Aorta (tissue), 5 donors: ENCODE results near the gene CCDC142. TPM values are rescaled to one million over a fixed set of nuclear protein-coding genes. Genes with fewer than 3 reads are reported as not detected.

Experiments
- ATAC-seq: fragments of 200-7000 bp; cut with Tn5 transposase; one replicate; pipeline ENCODE4 v1.9.1; 2022; ENCODE audit warnings: moderate library complexity; ENCODE audit not compliant: low FRiP score
- DNase-seq, 2 donors: peaks; one replicate each; pipeline ENCODE4 v3.0.0-alpha.2; 2020
- H3K27ac ChIP-seq, 2 donors: one replicate each; pipeline ENCODE4 v1.5.1; 2013; ENCODE audit warnings: low read length in 2 of 2, mild to moderate bottlenecking in 2 of 2, moderate library complexity in 2 of 2, control low read depth in 1 of 2, inconsistent platforms in 1 of 2, low read depth in 1 of 2
- H3K27me3 ChIP-seq, 2 donors: one replicate each; pipeline ENCODE4 v1.6.1; 2013; ENCODE audit warnings: control low read depth in 1 of 2, low read length in 1 of 2, mild to moderate bottlenecking in 1 of 2, moderate library complexity in 1 of 2; ENCODE audit not compliant: insufficient read depth in 2 of 2, control insufficient read depth in 1 of 2
- H3K36me3 ChIP-seq, 2 donors: one replicate each; pipeline ENCODE4 v1.6.1; 2013; ENCODE audit warnings: control low read depth in 1 of 2, low read length in 1 of 2, mild to moderate bottlenecking in 1 of 2; ENCODE audit not compliant: insufficient read depth in 2 of 2, control insufficient read depth in 1 of 2
- H3K4me1 ChIP-seq, 2 donors: one replicate each; pipeline ENCODE4 v1.6.1; 2013; ENCODE audit warnings: low read length in 2 of 2, control low read depth in 1 of 2, mild to moderate bottlenecking in 1 of 2, moderate library complexity in 1 of 2; ENCODE audit not compliant: insufficient read depth in 2 of 2, control insufficient read depth in 1 of 2
- H3K4me3 ChIP-seq, 2 donors: one replicate each; pipeline ENCODE4 v1.5.1; 2013; ENCODE audit warnings: low read length in 2 of 2, control low read depth in 1 of 2, mild to moderate bottlenecking in 1 of 2
- H3K9me3 ChIP-seq: one replicate; pipeline ENCODE4 v1.6.1; 2013; ENCODE audit warnings: mild to moderate bottlenecking, low read length; ENCODE audit not compliant: control insufficient read depth
- WGBS, 2 donors: extraction: QIAGEN DNeasy Blood & Tissue Kit; methylation state at CpG; one replicate each; pipeline ENCODE4 v1.1.7; 2013; 5-methylcytosine and 5-hydroxymethylcytosine counted together
- intact Hi-C, 2 donors: fragments of 100-400 bp; cut with DNase I; formaldehyde crosslinking; loops; one replicate each; pipeline versions ENCODE4 v1.14.2 to v1.15.0; 2022
- polyA plus RNA-seq, 2 donors: library from polyadenylated mRNA; stranded (reverse); fragments of 200-250 nt; gene quantifications; one replicate each; pipeline ENCODE4 v1.2.3, GENCODE V29; 2013
- total RNA-seq, 2 donors: library from RNA; stranded (reverse); fragmentation: NEBNext Ultra II Directional; extraction: Animal tissue kit (Norgen Biotek cat#: 25700); gene quantifications; one replicate each; pipeline ENCODE4 v1.2.1, GENCODE V29; 2021
- donor health status: healthy with polysubstance abuse.
- donor health status: Bipolar disorder and iron deficiency.
- donor health status: DM: no; HTN: no; CAD: no.
- donor health status: DM: no; HTN: no; CAD: no.
- donor health status: DM: yes; HTN: yes; CAD: no.

CCDC142 gene
- total and polyA plus RNA-seq, 4 donors, result 3.4 to 26.0 (median 12.7) TPM

GRCh38 chr2:74441170-74441689 lies 41.6 kb downstream of the CCDC142 start:
- no peaks in the 10 kb centered on the region for H3K4me1 ChIP-seq
- H3K27ac ChIP-seq, result no peak overlapping the region
- WGBS, 2 donors, result 27 to 31% methylated on average over 33 of the region's 33 CpGs
- peak overlapping the region in 1 of 2 donors; percentile 41 for H3K4me3 ChIP-seq
- ATAC-seq, result peak; percentile 24
- H3K9me3 ChIP-seq, result no peaks in the 10 kb centered on the region
- intact Hi-C loops, result no loop called here
- no peaks in the 10 kb centered on the region for H3K27me3 ChIP-seq
- no peaks in the 10 kb centered on the region for H3K36me3 ChIP-seq
- no peak for DNase-seq

GRCh38 chr2:74440378-74441169 lies 42.2 kb downstream of the CCDC142 start:
- intact Hi-C loops, result no loop called here
- Histone ChIP-seq H3K9me3 (no peaks in the 10 kb centered on the region), H3K4me1 (no peaks in the 10 kb centered on the region), H3K27me3 (no peaks in the 10 kb centered on the region), H3K36me3 (no peaks in the 10 kb centered on the region), H3K27ac (peak overlapping the region in 1 of 2 donors; percentile 41), H3K4me3 (peak overlapping the region; percentile 8 to 41)
- WGBS, 2 donors, result 12 to 16% methylated on average over 38 to 45 of the region's 45 CpGs
- ATAC-seq (peak; percentile 95), DNase-seq (peak; percentile 92 to 95)

DNA sequence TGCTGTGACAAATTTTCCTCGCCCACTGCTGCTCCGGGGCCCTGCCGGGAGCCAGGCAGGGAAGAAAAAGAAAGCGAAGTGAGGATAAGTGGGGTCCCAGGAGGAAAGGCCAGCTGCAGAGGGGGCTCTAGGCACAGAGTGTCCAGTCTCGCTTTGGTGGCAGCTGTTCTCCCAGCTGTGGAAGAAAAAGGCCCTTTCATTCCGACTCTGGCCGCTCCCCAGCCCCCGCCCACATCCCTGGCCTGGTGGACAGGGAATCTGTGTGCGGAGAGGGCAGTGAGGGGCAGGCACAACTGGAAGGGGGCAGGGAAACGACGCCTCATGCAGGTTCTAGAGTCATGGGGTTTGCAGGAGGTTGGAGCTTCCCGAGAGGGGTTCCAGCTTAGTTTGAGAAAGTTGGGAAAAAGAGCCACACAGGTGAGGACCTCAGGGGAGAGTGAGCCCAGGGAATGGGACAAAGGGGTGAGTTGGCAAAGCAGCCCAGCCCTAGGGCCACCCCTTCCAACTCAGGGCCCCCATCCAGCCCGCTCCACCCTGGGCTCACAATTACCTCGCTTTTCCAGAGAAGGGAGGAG lies 42.9 kb downstream of the CCDC142 start:
- H3K36me3 ChIP-seq, result no peaks in the 10 kb centered on the region
- intact Hi-C loops, result no loop called here
- DNase-seq (peak; percentile 85 to 88), ATAC-seq (peak; percentile 65)
- no peaks in the 10 kb centered on the region for H3K27me3 ChIP-seq
- no peaks in the 10 kb centered on the region for H3K9me3 ChIP-seq
- WGBS, 2 donors, result 4% methylated on average over 13 to 14 of the region's 14 CpGs
- peak overlapping the region; percentile 8 to 41 for H3K4me3 ChIP-seq
- H3K4me1 ChIP-seq, result no peaks in the 10 kb centered on the region
- peak overlapping the region in 1 of 2 donors; percentile 20 for H3K27ac ChIP-seq

GRCh38 chr2:74439373-74439772 lies 43.4 kb downstream of the CCDC142 start:
- H3K27me3 ChIP-seq, result no peaks in the 10 kb centered on the region
- peak overlapping the region in 1 of 2 donors; percentile 41 for H3K4me3 ChIP-seq
- H3K4me1 ChIP-seq, result no peaks in the 10 kb centered on the region
- 21 to 25% methylated on average over 3 of the region's 3 CpGs for WGBS, 2 donors
- DNase-seq (peak in 1 of 2 donors; percentile 36), ATAC-seq (no peak)
- H3K36me3 ChIP-seq, result no peaks in the 10 kb centered on the region
- no peak overlapping the region for H3K27ac ChIP-seq
- H3K9me3 ChIP-seq, result no peaks in the 10 kb centered on the region
- intact Hi-C loops, result no loop called here

DNA sequence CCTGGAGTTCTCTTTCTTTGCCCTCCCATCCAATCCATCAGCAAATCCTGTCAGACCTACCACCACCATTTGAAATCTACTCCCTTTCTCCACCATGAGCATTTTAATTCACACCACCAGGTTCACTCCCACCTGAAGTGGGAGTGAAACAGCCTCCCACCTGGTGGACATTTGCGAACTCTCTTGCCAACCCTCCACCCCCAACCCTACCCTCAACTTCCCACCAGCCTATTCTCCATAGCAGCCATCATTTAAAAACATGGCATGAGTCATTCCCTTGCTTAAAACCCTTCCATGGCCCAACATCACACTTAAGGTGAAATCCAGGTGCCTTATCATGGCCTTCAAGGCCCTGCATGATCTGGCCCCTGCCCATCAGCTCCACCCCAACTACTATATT lies 44.5 kb downstream of the CCDC142 start:
- H3K36me3 ChIP-seq, result no peaks in the 10 kb centered on the region
- H3K4me3 ChIP-seq, result no peak overlapping the region
- intact Hi-C loops, result no loop called here
- DNase-seq, result no peak
- WGBS, 2 donors, result 96 to 100% methylated on average over 1 of the region's 1 CpG
- no peak for ATAC-seq
- H3K4me1 ChIP-seq, result no peaks in the 10 kb centered on the region
- no peaks in the 10 kb centered on the region for H3K9me3 ChIP-seq
- no peak overlapping the region for H3K27ac ChIP-seq
- H3K27me3 ChIP-seq, result no peaks in the 10 kb centered on the region

- DNase-seq, result no peak
- Histone ChIP-seq H3K27ac (no peak overlapping the region), H3K9me3 (no peaks in the 10 kb centered on the region), H3K36me3 (no peaks in the 10 kb centered on the region), H3K4me1 (no peaks in the 10 kb centered on the region), H3K27me3 (no peaks in the 10 kb centered on the region), H3K4me3 (no peak overlapping the region)
- 71 to 72% methylated on average over 6 of the region's 6 CpGs for WGBS, 2 donors
- intact Hi-C loops, result no loop called here
- no peak for ATAC-seq
These were observed 45.7 kb downstream of the CCDC142 start for GRCh38 chr2:74436848-74437695.

DNA sequence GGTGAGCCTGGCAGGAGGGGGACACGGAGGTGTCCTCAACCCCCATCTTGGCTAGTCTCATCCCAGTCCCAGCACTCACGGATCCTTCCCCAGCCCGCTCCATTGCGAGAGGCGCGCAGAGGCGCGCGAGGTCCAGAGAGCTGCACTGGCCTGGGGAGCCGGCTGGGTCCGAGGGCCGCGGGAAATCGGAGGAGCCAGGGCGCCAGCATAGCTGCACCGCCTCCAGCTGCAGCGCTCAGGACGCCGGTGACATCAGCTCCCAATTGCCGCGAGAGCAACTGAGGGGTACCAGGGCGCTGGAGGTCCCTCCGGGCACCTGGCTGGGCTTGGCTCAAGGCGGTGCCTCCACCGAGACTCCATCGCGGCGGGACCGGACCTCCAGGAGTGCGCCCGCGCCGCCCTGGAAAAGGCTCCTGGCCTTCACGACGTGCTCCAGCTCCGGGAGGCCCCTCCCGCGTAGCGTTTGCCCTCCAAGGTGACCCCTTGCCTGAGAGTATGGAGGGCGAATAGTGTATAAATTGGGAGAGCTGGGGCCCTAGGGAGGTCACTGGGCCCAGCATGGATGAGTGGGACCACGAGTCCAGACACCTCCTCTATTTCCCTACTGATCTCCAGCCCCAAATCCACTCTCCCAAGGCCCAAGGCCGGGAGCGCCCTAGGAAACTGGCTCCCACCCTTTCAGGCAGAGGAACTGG lies 46.5 kb downstream of the CCDC142 start:
- WGBS, 2 donors, result 60 to 68% methylated on average over 42 to 43 of the region's 43 CpGs
- H3K36me3 ChIP-seq, result no peaks in the 10 kb centered on the region
- no peaks in the 10 kb centered on the region for H3K27me3 ChIP-seq
- ATAC-seq (no peak), DNase-seq (no peak)
- H3K9me3 ChIP-seq, result no peaks in the 10 kb centered on the region
- H3K4me3 ChIP-seq, result no peak overlapping the region
- H3K4me1 ChIP-seq, result no peaks in the 10 kb centered on the region
- intact Hi-C loops, result no loop called here
- no peak overlapping the region for H3K27ac ChIP-seq

- WGBS, 2 donors, result 88 to 89% methylated on average over 11 of the region's 11 CpGs
- intact Hi-C loops, result no loop called here
- Histone ChIP-seq H3K4me3 (no peak overlapping the region), H3K27me3 (no peaks in the 10 kb centered on the region), H3K4me1 (no peaks in the 10 kb centered on the region), H3K9me3 (no peaks in the 10 kb centered on the region), H3K36me3 (no peaks in the 10 kb centered on the region), H3K27ac (no peak overlapping the region)
- ATAC-seq (no peak), DNase-seq (no peak)
These were observed 52.3 kb downstream of the CCDC142 start for GRCh38 chr2:74430502-74430901.
